GM21576 (cell line): ENCODE data around the gene CMKLR1.

Experiments used
- ATAC-seq: cut with Tn5 transposase; IDR thresholded peaks from one replicate; pipeline ENCODE4 v1.9.1; 2021; ENCODE audit warnings: mild to moderate bottlenecking, moderate library complexity; ENCODE audit not compliant: unreplicated experiment

CMKLR1 gene, protein sequence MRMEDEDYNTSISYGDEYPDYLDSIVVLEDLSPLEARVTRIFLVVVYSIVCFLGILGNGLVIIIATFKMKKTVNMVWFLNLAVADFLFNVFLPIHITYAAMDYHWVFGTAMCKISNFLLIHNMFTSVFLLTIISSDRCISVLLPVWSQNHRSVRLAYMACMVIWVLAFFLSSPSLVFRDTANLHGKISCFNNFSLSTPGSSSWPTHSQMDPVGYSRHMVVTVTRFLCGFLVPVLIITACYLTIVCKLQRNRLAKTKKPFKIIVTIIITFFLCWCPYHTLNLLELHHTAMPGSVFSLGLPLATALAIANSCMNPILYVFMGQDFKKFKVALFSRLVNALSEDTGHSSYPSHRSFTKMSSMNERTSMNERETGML

DNA sequence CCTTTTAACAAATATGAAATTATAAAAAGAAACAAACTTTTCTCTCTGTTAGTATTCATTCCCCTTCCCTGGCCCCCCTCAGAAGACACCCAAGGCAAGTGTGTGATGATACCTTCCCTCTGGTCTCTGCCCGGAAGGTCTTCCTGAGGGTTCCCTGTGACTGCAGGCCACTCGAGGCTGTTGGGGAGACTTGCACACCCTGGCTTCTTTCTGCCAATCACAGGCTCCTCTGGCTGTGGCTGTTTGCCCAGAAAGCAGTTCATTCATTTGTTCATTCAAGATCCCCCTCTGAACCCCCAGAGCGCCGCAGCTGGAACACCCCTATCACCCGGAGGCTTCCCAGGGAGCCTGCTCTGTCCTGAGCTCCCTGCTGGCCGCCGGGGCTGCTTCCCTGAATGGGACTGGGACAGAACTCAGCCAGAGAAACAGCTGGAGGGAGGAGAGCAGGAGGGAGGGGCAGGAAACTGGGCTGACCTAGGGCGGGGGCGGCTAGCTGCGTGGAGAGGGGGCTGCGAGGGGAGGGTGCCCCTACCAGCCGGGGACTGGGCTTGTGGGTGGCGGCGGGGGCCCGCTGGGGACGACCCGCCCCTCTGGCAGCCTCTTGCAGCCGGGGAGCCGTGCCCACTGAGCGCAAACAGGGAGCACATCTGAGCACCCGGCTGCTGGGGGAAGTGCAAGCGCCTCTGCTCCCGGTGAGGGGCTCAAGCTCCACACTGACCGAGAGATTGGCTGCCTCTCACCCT lies at the start of gene CMKLR1:
CMKLR1 (minus strand) TSS at position 397 of the 743 bp plus-strand sequence. CDS start 45,720 bp downstream, outside the sequence.
- no peak for ATAC-seq

DNA sequence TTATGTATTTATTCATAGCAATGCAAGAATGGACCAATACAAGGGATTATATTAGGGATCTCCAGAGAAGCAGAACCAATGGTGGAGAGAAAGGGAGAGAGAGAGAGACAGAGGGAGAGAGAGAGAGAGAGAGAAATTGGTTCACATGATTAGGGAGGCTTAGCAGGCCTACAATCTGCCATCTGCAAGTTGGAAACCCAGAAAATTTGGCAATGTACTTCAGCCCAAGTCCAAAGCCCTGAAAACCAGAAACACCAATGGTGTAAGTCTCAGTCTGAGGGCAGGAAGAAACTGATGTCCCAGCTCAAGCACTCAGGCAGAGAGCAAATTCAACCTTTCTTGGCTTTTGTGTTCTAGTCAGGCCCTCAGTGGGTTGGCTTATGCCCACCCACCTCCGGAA lies 48.7 kb upstream of the CMKLR1 start:
- no peak for ATAC-seq

DNA sequence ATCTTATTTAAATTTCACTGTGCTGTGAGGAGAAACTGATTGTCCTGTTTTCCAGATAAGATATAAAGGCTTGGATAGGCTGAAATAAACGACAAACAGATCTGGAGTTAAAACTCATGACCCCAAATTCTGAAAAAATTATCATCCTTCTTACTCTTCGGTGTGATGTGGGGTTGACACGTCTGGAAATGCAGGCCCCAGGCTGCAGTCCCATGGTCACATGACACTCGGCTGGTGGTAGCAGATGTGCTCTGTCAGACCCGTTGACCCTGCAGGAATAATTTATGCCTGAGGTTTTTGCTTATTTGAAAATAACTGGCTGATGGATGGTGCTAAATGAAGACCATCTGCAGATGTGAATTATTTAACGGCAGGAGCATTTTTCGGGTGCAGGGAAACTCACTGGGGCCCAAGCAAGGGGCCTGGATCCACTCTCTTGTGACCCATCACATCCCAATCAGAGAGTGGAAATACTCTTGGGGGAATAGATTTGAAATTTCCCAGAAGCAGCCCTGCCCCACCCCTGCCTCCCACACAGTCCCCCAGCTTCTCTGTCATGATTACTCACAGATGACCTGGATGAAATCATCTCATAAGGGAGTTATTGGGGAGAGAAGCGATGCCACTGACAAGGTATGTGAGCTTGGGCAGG lies 47.7 kb upstream of the CMKLR1 start:
- ATAC-seq, result no peak

DNA sequence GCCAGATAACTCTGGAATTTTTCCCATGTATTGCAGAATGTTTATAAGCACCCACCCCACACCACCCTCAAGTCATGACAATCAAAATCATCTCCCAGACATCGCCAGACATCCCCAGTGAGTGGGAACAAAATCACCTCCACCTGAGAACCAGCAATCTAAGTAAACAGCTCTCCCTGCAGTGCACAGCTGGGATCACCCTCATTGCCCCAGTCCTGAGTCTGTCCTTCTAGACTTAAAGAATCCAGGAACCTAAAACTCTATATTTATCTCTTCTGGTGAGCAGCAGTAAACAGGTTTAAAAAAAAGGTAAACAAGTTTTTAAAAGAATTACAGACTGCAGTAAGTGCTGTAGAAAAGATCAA lies 43.3 kb upstream of the CMKLR1 start:
- ATAC-seq, result no peak

DNA sequence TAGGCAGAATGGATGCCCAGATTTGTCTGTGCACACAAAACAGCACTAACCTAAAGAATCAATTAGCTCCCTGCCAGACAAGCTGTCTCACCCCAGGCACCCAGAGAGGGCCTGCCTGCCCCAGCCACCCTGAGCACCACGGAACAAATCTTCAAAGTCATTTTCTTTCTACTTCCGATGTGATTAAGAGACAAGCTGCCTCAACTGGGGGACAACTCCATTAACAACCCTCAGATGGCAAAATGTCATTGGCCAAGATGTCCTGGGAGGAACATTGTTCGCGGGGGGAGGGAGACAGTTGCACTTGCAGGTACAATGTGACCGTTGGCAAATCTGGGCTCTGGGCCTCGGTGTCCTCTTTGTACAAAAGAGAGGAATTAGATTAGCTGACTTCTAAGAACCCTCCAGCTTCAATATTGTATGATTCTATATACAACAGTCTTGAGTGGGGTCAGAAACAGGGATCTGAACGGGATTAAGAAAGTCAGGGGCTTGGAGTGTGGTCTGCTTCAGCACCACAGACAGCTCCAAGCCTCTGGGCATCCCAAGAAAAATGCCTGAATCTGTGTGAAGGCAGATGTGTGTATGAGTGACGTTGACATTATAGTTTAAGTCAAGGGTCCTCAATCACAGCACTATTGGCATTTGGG lies 42.8 kb upstream of the CMKLR1 start:
- no peak for ATAC-seq

DNA sequence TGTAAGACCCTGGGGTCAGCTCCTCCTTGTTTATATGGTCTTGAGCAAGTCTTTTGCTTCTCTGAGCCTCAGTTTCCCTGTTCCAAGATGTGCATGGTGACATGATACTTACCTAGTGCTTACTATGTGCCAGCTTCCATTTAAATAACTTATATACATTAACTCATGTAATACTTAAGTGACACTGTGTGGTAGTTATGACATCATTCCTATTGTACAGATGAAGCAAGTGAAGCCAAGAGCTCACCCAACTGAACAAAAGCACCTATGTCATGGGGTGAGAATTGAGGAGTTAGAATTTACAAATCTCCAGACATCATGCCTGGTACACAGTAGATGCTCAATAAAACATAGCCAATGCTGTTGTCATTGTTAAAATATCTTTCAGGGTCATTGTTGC lies 41.3 kb upstream of the CMKLR1 start:
- no peak for ATAC-seq

DNA sequence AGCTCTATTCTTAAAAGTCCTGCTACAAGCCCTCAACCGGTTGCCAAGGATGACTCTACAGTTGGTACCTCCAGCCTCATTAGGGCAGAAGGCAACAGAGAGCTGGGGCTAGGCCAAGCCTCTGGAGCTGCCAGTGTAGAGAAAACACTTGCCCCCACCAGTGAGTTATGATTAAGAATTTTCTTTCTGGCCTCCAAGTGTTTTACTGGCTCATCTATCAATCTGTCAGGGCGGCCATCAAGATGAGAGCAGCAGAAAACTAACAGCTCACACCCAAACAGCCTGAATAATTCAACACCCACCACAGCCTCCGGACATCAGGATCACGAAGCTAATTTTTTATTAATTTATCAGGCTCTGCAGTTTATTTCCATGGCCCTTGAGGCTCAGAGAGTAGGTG lies 40.7 kb upstream of the CMKLR1 start:
- ATAC-seq, result no peak

DNA sequence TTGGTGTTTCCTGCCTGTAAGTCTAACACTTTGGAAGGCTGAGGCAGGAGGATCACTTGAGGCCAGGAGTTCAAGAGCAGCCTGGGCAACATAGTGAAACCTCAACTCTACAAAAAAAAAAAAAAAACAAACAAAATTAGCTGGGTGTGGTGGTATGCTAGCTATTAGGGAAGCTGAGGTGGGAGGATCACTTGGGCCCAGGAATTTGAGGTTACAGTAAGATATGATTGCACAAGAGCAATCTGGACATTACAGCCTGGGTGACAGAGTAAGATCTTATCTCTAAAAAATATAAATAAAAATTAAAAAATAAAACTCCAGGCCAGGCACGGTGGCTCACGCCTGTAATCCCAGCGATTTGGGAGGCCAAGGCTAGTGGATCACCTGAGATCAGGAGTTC lies 39.8 kb upstream of the CMKLR1 start:
- no peak for ATAC-seq

DNA sequence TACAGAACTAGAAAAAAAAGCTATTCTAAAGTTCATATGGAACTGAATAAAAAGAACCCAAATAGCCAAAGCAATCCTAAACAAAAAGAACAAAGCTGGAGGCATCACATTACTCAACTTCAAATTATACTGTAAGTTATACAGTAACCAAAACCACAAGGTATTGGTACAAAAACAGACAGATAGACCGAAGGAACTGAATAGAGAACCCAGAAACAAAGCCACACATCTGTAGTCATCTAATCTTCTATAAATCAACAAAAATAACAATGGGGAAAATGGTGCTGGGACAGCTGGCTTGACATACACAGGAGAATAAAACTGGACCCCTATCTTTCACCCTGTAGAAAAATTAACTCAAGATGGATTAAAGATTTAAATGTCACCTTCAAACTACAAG lies 38.1 kb upstream of the CMKLR1 start:
- ATAC-seq, result no peak

DNA sequence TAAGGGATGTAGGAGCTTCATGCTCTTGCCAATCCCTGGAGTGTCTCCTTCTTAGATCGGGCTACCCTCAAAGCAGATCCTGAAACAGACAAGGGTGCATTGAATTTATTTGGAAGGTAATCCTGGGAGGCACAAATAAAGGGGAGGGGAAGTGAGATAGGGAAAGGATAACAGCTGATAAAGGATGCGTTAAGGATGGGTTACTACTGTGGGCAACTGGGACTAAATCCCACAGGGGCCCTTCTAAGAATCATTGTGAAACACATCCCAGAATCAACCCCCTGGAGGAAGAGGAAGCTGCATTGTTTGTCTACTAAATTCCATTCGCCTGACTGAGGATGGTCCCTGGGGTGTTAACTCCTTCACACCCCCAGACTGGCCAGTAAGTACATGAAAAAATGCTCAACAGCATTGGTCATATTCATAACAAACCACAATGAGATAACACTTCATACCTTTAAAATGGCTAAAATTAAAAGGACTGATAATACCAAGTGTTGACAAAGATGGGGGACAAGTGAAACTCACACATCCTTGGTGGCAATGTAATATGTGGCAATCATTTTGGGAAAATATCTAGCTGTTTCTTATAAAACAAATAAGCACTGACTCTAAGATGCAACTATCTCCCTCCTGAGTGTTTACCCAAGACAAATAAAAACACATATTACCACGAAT lies 37.0 kb upstream of the CMKLR1 start:
- ATAC-seq, result no peak

DNA sequence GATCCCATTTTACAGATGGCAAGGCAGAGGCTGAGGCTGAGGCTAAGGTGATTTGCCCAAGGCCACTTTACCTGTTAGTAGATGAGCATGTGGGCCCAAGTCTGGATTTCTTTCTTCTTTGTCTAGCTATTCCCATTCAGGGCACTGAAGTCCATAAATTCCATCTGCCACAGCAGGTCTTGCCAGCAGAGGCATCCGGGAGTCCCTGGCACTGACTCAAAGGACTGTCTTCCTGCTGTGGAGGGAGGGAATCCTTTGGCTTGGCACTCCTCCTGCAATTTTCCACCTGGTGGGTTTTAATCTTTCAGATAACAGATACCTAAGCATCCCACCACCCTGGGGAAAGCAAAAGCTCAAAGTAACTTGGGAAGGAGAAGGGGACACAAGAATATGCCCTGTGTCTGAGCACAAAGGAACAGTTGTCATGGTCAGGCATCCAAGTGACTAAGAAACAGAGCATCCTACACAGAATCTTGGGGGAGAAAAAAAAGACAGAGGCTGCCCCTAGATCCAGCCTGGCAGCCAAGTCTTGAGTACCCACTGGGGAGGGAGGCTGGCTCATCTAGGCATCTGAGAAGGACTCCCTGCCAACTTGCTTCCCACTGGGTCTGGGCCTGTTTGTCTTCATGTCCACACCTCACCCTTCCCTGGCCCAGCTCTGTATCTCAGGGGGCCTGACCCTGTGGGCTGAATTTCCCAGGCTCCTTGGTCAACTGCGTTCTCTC lies 35.6 kb upstream of the CMKLR1 start:
- no peak for ATAC-seq

DNA sequence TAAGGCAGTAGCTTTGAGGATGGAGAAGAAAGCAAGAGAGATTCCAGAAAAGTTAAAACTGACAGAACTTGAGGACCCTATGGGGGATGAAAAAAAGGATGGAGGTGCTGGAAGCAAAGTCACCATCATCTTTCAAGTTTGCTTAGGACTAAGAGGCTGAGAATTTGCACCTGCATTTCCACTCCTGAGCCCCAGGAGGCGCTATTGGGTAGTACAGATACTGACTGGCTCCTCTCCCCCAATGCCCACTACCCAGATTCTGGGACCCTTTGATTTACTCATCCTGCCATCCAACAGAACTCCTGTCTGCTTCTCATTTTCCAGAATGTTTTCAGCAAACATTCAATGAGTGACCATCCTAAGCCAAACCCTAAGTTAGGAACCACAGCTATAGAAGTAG lies 34.0 kb upstream of the CMKLR1 start:
- ATAC-seq, result no peak

DNA sequence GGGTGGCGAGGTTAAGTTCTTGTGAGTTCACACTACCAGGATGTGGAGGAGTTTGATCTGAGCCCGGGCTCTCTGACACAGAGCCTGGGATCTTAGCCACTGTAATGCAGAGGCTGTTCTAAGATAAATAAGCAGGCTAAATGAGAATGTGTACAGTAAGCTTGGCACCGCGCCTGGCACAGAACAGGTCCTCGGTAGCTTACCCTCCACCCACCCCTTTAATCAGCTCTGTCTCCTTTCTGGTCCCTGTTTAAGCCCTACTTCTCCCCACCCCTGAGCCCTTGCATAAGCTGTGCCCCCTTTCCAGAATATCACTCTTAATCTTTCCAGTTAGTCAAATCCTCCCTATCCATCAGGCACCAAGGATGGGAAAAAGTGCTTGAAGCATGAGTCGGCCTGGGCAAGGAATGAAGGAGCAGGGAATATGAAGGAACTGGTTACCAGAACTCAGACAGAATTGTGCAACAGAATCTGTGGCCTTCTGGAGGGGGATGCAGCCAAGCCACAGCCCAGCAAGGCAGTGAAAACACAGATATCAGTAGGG lies 32.8 kb upstream of the CMKLR1 start:
- ATAC-seq, result no peak

DNA sequence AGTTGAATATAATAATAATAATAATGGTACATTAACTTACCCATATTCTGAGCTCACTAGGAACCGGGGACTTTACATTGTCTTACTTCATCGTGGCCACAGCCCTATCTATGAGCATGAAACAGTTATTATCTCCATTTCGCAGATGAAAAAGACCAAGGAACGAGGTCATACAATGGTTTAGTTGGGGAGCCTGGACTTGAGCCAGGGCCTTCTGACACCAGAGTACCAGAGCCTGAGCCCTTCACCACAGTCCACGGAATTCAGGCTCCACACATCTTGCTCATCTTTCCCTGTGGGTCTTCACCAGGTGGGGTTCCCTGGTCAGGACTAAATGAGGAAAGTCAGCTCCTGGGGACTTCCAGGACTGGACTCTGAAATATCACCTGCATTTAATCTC lies 31.3 kb upstream of the CMKLR1 start:
- ATAC-seq, result no peak

DNA sequence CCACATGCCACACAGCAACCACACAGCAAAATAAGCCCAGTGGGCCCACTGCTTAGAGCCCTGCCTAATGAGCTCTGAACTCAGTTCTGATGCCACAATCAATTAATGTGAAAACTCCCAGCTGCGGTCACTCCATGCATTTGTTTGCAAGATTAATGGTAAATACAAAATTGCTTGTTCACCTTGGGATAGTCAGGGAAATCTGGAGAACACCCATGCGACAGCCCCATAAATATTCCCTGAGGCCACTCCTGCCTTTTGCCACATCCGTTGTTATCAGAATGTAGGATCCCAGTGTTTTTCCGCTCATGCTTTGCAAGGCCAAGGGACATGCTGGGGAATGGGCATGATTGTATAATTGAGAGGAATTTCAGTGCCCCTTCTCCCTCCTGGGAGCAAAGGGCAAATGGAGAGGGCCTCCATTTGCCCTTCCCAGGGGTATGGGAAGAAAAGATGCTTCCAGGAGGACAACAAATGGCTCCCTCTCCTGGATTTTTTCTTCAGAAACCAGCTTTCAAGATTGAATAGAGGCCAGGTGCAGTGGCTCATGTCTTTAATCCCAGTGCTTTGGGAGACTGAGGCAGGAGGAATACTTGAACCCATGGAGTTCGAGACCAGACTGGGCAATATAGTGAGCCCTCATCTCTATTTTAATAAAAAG lies 30.8 kb upstream of the CMKLR1 start:
- no peak for ATAC-seq

DNA sequence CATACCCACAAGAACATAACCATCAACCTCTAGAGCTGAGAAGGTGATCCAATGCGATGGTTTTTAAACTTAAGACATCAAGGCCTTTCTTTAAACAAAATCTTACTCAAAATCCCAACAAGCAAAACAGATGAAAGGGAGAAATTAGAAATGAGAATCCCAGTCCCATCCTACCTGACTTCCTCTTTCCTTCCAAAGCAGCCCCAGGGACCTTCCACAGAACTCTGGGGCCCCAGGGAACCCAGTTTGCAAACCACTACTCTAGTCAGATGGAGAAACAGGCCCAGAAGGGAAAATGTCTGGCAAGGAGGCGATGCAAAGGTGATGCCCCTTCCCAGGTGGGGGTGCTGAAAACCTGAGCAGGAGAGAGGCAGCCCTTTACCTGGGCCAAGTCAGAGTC lies 29.0 kb upstream of the CMKLR1 start:
- ATAC-seq, result no peak

DNA sequence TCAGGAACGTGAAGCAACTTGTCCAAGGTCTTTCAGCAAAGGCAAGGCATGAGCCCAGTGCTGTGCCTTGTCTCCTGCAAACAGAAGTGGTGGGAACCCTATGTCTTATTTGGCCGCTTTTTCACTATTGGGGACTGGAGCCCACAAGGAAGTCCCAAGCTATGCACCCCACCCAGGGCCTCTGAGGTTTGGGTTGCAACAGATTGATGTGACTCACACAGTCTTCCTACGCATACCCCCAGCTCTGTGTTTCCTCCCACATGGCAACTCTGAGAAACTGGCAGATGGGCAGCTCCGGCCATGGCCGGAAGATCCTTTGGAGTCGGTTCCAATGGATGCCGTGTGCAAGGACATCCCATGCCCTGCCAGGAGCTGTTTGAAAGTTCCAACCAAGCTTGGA lies 28.3 kb upstream of the CMKLR1 start:
- ATAC-seq, result no peak

DNA sequence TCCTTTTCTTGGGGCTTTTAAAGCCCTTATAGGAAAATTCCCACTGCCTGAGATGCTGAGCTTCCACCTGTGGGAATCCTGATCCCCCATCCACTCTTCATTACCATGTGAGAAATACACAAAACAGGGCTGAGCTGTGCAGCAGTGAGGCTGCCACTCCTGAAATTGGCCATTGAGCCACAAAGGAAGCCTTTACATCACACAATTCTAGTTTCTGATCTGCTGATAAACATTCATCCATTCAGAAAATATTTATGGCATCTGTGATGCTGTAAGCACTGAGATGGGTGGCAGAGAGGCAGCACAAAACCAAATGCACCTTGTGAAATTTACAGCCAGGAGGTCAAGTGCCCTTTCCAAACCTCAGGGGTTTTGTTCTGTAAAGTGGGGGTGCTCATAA lies 26.2 kb upstream of the CMKLR1 start:
- ATAC-seq, result no peak

DNA sequence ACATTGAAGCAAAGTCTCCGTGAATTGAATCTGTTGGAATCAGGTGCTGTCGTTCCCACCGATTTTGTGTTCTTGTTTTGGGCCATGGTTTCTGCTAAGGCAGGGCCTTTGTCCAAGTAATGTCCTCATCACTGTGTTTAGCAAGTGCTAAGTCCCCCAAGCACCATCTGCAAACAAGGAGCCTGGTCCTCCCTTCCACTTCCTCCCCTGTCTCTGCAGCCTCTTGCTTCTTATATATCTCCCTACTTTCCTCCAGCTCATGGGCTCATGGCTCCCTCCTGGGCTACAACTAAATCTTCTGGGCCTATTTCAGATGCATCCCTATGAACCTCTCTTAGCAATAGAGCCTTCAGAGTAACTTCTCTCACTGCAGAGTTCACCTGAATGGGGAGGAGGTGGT lies 25.8 kb upstream of the CMKLR1 start:
- no peak for ATAC-seq

DNA sequence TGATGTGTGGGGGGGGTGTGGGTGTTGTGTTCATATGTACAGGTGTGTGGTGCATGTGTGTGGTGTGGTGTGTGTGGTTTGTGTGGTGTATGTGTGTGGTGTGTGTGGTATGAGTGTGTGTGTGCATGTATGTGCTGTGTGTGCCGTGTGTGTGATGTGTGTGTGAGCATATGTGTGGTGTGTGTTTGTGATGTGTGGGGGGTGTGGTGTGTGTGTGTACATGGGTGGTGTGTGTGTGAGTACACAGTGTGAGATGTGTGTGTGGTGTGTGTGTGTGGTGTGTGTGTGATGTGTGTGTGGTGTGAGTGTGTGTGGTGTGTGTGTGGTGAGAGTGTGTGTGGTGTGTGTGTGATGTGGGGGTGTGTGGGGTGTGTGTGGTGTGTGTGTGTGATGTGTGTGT lies 24.5 kb upstream of the CMKLR1 start:
- no peak for ATAC-seq
